Metanephros (tissue), 1 donor: Measurements from ENCODE around the gene OR6C1. TPM values are rescaled to one million over a fixed set of nuclear protein-coding genes. Genes with fewer than 3 reads are reported as not detected.

Experiments used
- total RNA-seq: library from RNA; depleted of rRNA; stranded (reverse); fragments of >200 nt; gene quantifications from one replicate; pipeline ENCODE4 v1.2.3, GENCODE V29; 2014

The OR6C1 gene
- not detected for total RNA-seq

GRCh38 chr12:55314043-55314442, at the start of gene OR6C1:
Gene OR6C1, plus strand, starts transcription at chr12:55314343. Its CDS starts 6,257 bp downstream, at chr12:55320600.

GRCh38 chr12:55296469-55296868, 17.7 kb upstream of the OR6C1 start, which contains the start of gene OR6C6:
Gene OR6C6, minus strand, starts transcription at chr12:55296569. Its CDS starts 1,337 bp downstream, at chr12:55295232.

GRCh38 chr12:55330446-55330845, 16.3 kb downstream of the OR6C1 start, which contains the start of gene OR6C3:
Gene OR6C3, plus strand, starts transcription at chr12:55330746. Its CDS starts 955 bp downstream, at chr12:55331701.

GRCh38 chr12:55362675-55363074, 48.5 kb downstream of the OR6C1 start, which contains the start of gene OR6C75:
Gene OR6C75, plus strand, starts transcription at chr12:55362975. Its CDS starts 2,136 bp downstream, at chr12:55365111.

Other genes with a start within 250 kb of the OR6C1 start
- not detected for gene OR9K2, start 187.9 kb upstream of the OR6C1 start, total RNA-seq
- gene OR10A7, start 93.3 kb upstream of the OR6C1 start, total RNA-seq = not detected
- gene OR6C74, start 69.7 kb upstream of the OR6C1 start, total RNA-seq = not detected
- gene OR6C6, start 17.8 kb upstream of the OR6C1 start, total RNA-seq = not detected
- not detected for gene OR6C3, start 16.4 kb downstream of the OR6C1 start, total RNA-seq
- gene OR6C75, start 48.6 kb downstream of the OR6C1 start, total RNA-seq = not detected
- not detected for gene OR6C65, start 86.2 kb downstream of the OR6C1 start, total RNA-seq
- gene OR6C76, start 111.9 kb downstream of the OR6C1 start, total RNA-seq = not detected
- not detected for gene OR6C2, start 129.7 kb downstream of the OR6C1 start, total RNA-seq
- not detected for gene OR6C70, start 155.8 kb downstream of the OR6C1 start, total RNA-seq
- not detected for gene OR6C68, start 178.0 kb downstream of the OR6C1 start, total RNA-seq
- gene OR6C4, start 235.3 kb downstream of the OR6C1 start, total RNA-seq = not detected